Nephron (organoid): ENCODE data around the gene PNPLA1.

Source experiments
- H3K27ac Mint-ChIP-seq, 3 experiments: 2 replicates each; pipeline ENCODE4 v1.8.0; 2020; ENCODE audit warnings: mixed read lengths in 3 of 3, mild to moderate bottlenecking in 2 of 3, moderate library complexity in 1 of 3
- H3K27me3 Mint-ChIP-seq: 2 replicates; pipeline ENCODE4 v1.8.0; 2021; ENCODE audit warnings: low read depth, mild to moderate bottlenecking, moderate library complexity, mixed read lengths
- H3K36me3 Mint-ChIP-seq: 2 replicates; pipeline ENCODE4 v1.8.0; 2020; ENCODE audit warnings: low read depth, mixed read lengths
- H3K4me1 Mint-ChIP-seq: 2 replicates; pipeline ENCODE4 v1.8.0; 2020; ENCODE audit warnings: mixed read lengths
- H3K4me3 Mint-ChIP-seq, 3 experiments: 2 replicates each; pipeline ENCODE4 v1.8.0; 2020; ENCODE audit warnings: mild to moderate bottlenecking in 3 of 3, mixed read lengths in 3 of 3, moderate library complexity in 2 of 3
- H3K9me3 Mint-ChIP-seq: 2 replicates; pipeline ENCODE4 v1.8.0; 2020; ENCODE audit warnings: mixed read lengths
- CTCF ChIP-seq, 3 experiments: fragments of 200-600 bp; sonication (generic); IDR thresholded peaks; one replicate each; pipeline ENCODE4 v1.5.0; 2021; ENCODE audit warnings: antibody characterized with exemption in 3 of 3; ENCODE audit not compliant: unreplicated experiment in 3 of 3

PNPLA1 gene

GRCh38 chr6:36301085-36301658 is 31.3 kb downstream of the PNPLA1 start:
- H3K9me3 Mint-ChIP-seq: no peaks in the 10 kb centered on the region
- H3K36me3 Mint-ChIP-seq: no peaks in the 10 kb centered on the region
- no peak for TF ChIP-seq CTCF (IDR thresholded peaks at IDR 0.05; ENCODE audit: unreplicated experiment in 3 of 3)
- no peak overlapping the region for H3K27ac Mint-ChIP-seq
- no peak overlapping the region for H3K4me3 Mint-ChIP-seq
- no peaks in the 10 kb centered on the region for H3K4me1 Mint-ChIP-seq
- H3K27me3 Mint-ChIP-seq: peaks cover 14% of the 10 kb centered on the region

GRCh38 chr6:36301781-36302180 is 31.9 kb downstream of the PNPLA1 start:
- H3K36me3 Mint-ChIP-seq: no peaks in the 10 kb centered on the region
- no peak for TF ChIP-seq CTCF (IDR thresholded peaks at IDR 0.05; ENCODE audit: unreplicated experiment in 3 of 3)

GRCh38 chr6:36302227-36302976 is 32.5 kb downstream of the PNPLA1 start:
- Mint-ChIP-seq H3K36me3 (no peaks in the 10 kb centered on the region), H3K4me3 (no peak overlapping the region), H3K27me3 (peaks cover 14% of the 10 kb centered on the region), H3K27ac (peak overlapping the region in 1 of 3 experiments; percentile 61), H3K9me3 (no peaks in the 10 kb centered on the region), H3K4me1 (no peaks in the 10 kb centered on the region)
- peak; percentile 88 to 95 (median 93) for TF ChIP-seq CTCF (IDR thresholded peaks at IDR 0.05; ENCODE audit: unreplicated experiment in 3 of 3)

More at GRCh38 chr6:36301781-36302180, 31.9 kb downstream of the PNPLA1 start:
- Mint-ChIP-seq H3K4me3 (no peak overlapping the region), H3K4me1 (no peaks in the 10 kb centered on the region), H3K27ac (no peak overlapping the region), H3K9me3 (no peaks in the 10 kb centered on the region), H3K27me3 (peaks cover 14% of the 10 kb centered on the region)

- no peaks in the 10 kb centered on the region for H3K36me3 Mint-ChIP-seq
- peaks cover 14% of the 10 kb centered on the region for H3K27me3 Mint-ChIP-seq
- H3K9me3 Mint-ChIP-seq: no peaks in the 10 kb centered on the region
- TF ChIP-seq CTCF (IDR thresholded peaks at IDR 0.05; ENCODE audit: unreplicated experiment in 3 of 3): no peak
- H3K4me1 Mint-ChIP-seq: no peaks in the 10 kb centered on the region
- no peak overlapping the region for H3K27ac Mint-ChIP-seq
- H3K4me3 Mint-ChIP-seq: no peak overlapping the region
Measured at GRCh38 chr6:36305885-36306284, 36.0 kb downstream of the PNPLA1 start.

GRCh38 chr6:36306375-36306774 is 36.5 kb downstream of the PNPLA1 start:
- peaks cover 18% of the 10 kb centered on the region for H3K27me3 Mint-ChIP-seq
- H3K9me3 Mint-ChIP-seq: no peaks in the 10 kb centered on the region
- no peaks in the 10 kb centered on the region for H3K36me3 Mint-ChIP-seq
- H3K4me3 Mint-ChIP-seq: no peak overlapping the region
- no peak for TF ChIP-seq CTCF (IDR thresholded peaks at IDR 0.05; ENCODE audit: unreplicated experiment in 3 of 3)
- H3K4me1 Mint-ChIP-seq: no peaks in the 10 kb centered on the region
- no peak overlapping the region for H3K27ac Mint-ChIP-seq

- no peak for TF ChIP-seq CTCF (IDR thresholded peaks at IDR 0.05; ENCODE audit: unreplicated experiment in 3 of 3)
- Mint-ChIP-seq H3K4me1 (no peaks in the 10 kb centered on the region), H3K9me3 (no peaks in the 10 kb centered on the region), H3K4me3 (no peak overlapping the region), H3K36me3 (no peaks in the 10 kb centered on the region), H3K27me3 (peaks cover 9% of the 10 kb centered on the region), H3K27ac (no peak overlapping the region)
Measured at GRCh38 chr6:36308514-36308913, 38.7 kb downstream of the PNPLA1 start.
